GM19238 (cell line): ENCODE results near the gene NAA35.
"Not testable (repeated sequence)": the region's sequence is repeated elsewhere in the genome, so short reads cannot be mapped to it uniquely, and the experiment has no call there.

Experiments
- DNase-seq: peaks from one replicate; pipeline ENCODE4 v3.0.0; 2011; ENCODE audit warnings: low spot score; ENCODE audit not compliant: insufficient read length

NAA35 gene

DNA sequence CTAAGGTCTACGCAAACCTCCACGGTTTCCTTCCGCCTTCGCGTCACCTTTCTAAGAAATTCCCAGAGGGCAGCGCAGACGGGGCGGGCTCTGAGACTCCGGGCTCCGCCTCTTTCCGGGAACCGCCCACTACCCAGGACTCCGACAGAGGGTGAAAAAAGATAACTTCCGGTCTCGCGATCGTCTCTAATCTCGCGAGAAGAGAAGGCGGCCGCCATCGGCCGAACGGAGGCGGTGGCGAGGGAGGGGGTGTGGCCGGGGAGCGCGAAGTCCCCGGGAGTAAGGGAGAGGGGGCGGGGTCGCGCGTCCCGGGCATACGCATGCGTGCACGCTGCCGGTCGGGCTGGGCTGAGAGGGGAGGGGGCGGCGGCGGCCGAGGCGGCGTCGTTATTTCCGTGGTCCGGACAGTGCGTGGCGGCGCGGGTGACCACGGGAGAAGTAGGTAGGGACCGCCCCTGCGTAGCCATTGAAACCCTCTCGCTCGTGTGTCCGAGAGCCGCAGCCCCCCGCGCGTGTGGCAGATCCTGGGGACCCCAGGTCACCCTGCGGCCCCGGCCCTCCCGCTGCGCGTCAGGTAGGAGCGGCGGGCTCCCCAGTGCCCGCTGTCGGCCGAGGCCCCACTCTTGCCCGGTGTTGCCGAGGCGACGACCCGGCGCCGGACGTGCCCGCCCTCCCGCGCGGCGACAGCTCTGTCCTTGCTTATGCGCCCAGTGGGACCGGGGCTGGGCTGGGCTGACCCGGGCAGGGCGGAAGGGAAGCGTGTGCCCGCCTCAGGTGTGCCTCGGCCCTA, at the start of gene NAA35:
Gene NAA35, plus strand, starts transcription at position 315 of the 790 bp plus-strand sequence. CDS start 1,014 bp downstream, outside the sequence.
- peak; percentile 87 for DNase-seq

DNA sequence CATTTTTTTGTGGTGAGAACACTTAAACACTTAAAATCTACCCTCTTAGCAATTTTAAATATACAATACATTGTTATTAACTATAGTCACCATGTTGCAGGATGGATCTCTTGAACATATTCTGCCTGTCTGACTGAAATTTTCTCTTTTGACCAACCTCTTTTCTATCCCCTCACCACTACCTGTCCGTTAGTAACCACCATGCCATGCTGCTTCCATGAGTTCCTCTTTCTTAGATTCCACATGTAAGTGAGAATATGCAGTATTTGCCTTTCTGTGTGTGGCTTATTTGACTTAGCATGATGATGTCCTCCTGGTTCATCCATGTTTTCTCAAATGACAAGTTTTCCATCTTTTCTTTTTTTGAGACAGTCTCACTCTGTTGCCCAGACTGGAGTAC, 48.5 kb upstream of the NAA35 start:
- DNase-seq, result no peak

DNA sequence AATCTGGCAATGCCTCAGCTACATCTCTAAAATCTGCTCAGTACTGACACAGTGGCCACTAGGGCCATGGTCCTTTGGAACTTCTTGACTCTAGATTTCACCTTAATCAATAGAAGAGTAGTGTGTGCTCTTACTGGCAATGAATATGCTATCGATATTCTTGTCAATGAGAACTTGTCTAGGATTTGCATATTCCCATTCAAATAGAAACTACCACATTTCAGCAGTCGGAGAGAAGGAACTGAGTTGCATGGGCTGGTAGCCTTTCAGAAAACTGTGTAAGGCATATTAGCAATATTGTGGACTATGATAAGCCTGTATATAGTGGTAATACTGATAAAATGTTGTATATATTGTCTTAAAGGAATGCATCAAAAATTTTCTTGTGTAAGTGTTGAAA, 45.3 kb upstream of the NAA35 start:
- no peak for DNase-seq

DNA sequence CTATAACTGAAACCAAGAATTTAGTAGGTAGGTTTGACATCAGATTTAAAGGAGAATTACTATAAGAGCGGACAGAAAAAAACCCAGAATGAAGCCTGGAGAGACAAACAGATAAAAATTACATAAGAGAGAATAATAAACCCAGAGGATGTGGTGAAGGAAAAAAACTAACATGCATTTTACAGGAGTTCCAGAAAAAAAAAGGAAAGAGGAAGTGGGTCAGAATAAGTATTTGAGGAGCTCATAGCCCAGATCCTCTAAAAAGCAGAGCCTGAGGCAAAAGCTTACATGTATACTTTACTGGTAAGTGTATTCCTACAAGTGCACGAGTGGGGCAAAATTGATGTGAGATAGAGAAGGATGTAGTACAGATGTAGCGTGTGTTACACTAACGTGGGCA, 43.1 kb upstream of the NAA35 start:
- no peak for DNase-seq

DNA sequence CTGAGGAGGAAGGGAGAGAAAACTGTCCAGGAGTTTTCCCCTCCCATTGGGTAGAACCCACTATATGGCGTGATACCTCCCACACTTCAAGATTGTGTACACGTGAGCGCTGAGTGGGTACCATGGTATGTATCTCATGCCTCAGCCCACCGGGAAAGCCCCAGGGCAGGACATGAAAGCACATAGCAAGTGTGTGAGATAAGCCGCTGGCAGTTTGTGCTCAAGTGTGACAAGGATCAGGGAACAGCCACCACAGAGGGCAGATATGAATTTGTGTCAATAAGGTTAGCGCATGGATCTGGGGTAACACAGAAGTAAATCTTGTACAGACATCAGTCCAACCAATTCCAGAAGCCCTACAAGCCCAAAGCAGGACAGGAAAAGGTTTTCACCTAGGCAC, 42.6 kb upstream of the NAA35 start:
- DNase-seq, result no peak

DNA sequence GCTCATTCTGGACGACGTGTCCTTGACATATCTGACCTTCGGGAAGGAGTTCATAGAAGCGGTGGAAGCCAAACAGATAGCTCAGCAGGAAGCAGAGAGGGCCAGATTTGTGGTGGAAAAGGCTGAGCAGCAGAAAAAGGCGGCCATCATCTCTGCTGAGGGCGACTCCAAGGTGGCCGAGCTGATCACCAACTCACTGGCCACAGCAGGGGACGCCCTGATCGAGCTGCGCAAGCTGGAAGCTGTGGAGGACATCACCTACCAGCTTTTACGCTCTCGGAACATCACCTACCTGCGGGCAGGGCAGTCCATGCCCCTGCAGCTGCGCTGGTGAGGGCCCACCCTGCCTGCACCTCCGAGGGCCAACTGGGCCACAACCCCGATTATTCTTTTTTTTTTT, 41.6 kb upstream of the NAA35 start:
- no peak for DNase-seq

DNA sequence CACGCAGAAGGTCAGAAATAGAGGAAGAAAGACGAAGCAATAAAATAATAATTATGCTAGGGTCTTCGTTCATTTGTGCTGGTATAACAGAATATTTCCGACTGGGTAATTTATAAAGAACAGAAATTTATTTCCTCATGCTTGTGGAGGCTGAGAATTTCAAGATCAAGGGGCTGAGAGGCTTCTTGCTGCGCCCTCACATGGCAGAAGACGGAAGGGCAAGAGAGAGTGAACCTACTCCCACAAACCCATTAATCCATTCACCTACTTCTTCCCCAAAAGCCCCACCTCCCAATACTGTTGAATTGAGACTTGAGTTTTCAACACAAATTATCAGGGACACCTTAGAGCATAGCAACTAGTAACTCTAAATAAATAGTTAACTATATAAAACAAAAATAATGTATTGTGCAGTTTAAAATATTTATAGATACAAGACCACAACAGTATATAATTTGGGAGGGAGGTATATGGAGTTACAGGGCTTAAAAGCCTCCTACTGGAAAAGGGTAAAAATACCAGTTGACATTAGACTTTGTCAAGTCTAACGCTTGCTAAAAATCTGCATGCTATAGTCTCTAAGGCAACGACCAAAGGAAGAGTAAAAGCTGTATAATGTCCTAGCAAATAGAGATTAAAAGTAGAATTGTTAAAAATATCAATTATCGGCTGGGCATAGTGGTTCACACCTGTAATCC, 40.3 kb upstream of the NAA35 start:
- peak; percentile 14 for DNase-seq

DNA sequence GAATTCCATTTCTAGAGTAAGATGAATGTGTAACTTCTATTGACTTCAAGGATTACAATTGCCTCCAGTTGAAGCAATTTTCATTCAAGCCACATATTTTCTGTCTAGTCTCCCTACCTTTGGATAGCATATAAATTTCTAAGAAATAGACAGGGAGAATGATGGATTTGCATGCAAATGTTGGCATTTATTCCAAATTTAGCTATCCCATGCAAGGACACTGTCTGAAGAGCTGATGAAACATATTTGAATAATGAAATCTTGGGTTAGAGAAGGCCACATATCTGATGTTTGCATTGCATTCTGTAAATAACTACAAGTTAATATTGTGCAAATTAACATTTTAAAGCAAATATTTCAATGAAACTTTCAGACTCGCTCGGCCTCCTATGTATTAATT, 36.0 kb upstream of the NAA35 start:
- no peak for DNase-seq

DNA sequence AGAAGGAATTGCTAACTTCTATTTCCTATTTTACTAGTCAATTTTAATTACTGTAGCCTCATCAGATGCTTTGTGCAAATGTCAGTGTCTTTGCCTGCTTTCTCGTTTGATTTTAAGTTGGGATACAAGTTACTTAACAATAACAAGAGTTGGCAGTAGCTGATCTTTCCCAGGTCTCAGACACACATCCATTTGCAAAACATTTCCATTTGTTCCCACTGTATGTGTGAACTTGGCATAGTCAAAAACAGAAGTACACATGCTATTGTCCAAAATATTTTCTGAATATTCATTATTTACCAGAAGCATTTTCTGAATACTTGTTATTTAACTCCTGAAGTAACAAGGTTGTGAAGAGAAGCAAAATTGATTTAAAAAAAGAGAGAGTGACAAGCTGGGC, 35.0 kb upstream of the NAA35 start:
- no peak for DNase-seq

DNA sequence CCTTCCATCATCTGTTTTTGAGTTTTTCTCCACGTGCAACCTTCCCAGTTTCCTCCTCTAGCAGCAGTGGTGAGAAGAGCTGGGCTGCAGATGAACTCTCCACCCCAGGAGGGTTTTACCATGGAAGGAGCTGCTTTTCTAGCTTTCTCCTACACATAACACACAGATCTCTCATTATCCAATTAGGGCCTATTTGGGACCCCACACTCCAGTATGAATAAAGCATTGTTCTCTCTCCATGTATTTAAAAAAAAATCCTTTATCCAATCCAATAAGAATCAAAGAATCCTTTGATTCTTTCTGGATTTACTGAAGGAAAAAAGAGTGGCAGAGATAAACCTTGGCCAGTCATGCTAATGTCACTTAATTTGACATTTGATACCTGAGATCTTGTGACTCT, 31.6 kb upstream of the NAA35 start:
- DNase-seq, result no peak

DNA sequence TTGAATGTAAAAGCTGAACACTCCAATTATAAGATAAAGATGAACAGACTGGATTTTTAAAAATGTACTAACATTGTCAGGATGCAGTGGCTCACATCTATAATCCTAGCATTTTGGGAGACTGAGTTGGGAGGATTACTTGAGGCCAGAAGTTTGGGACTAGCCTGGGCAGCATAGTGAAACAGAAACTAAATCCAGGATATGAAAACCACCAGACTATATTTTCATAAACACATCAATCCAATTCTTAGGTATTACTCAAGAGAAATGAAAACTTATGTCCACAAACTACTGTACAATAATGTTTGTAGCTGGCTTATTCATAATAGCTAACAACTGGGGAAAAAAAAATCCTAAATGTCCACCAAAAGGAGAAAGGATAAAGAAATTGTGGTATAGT, 26.8 kb upstream of the NAA35 start:
- DNase-seq, result no peak

DNA sequence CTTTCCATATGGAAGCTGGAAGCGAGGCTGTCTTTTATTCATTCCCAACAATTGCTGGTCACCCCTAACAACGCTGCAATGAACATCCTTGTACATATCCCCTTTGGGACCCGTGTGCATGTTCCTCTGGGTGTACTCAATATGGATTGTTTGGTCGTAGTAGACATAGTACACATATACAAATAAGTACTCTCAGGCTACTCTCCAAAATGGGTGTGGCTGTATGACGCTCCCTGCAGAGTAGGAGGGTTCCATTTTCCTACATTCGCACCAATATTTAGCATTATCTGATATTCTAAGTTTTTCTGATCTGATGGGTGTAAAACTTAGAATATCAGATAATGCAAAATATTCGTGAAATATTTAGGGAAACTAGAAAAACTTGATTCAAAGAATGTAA, 23.2 kb upstream of the NAA35 start:
- DNase-seq, result no peak

DNA sequence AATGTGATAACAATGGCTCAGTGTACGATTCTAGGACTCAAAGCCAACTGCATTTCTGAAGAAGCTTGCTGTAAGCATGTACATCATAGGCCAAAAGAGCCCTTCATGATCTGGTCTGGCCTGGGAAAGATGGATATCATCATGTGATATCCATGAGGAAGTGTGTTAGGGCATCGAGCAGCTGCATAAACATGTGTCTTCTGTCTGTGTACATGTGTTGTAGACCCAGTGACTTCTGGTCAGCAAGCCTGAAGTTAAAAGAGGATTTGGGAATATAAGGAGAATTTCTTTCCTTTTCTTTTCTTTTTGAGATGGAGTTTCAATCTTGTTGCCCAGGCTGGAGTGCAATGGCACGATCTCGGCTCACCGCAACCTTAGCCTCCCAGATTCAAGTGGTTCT, 15.5 kb upstream of the NAA35 start:
- DNase-seq, result no peak

DNA sequence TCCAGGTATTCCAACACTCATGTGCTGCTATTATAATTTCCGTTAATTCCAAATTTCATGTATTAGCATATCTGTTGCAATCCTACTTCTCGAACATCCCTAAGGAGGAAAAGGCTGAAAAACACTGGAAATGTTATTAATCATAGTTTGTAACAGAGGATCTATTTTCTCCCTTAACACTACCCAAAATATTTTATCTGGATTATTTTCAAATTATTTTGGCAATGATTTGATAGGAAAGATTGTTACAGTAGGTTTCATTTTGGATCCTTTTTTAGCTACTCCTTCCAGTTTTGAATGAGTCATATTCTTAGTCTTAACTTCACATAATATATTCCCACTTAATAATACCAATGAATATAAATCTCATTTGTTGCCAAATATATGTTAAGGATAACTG, 13.9 kb upstream of the NAA35 start:
- DNase-seq, result no peak

DNA sequence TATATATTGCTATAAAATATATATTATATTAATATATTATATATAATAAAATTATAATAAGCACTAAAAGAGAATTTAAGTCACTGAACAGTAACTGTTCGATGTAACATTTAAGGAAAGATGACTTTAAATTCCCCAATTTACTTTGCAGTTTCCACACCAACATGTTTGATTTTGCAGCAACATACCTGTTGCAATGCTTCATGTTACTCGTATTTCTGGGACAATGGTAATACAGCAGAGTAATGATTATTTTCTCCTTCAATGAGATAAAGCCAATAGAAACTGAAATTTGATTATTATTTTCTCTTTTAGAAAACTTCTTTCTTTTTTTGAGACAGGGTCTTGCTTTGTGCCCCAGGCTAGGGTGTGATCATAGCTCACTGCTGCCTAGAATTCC, 9.5 kb upstream of the NAA35 start:
- DNase-seq, result no peak

DNA sequence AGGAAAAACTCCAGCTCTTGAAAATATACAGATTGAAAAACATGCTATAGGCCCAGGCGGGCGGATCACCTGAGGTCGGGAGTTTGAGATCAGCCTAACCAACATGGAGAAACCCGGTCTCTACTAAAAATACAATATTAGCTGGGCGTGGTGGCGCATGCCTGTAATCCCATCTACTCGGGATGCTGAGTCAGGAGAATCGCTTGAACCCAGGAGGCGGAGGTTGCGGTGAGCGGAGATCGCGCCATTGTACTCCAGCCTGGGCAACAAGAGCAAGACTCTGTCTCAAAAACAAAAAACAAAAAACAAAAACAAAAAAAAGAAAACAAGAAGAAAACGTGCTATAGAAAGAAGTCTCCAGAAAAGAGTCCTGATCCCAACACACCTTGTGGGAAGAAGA, 5.0 kb upstream of the NAA35 start:
- not testable (repeated sequence) for DNase-seq

DNA sequence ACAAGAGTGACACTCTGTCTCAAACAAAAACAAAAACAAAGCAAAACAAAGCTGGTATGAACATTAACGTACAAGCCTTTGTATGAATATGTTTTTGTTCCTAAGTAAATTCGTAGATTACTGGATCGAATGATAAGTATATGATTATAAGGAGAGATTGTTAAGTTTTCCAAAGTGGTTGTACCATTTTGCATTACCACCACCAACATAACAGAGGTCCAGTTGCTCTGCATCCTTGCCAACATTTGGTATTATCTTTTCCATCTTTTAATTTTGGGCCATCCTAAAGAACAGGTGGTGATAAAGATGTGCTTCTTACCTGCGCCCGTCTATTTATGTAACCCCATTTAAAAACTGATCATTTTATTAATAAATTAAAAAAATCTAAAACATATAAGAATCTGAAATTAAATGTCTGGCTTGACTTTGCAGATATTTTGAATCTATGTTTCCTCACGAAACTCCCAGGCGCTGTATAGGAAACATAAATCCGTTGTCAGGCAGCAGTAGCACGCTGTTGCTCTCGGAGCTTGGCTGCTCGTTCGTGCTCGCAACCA, 593 bp upstream of the NAA35 start:
- DNase-seq, result no peak

DNA sequence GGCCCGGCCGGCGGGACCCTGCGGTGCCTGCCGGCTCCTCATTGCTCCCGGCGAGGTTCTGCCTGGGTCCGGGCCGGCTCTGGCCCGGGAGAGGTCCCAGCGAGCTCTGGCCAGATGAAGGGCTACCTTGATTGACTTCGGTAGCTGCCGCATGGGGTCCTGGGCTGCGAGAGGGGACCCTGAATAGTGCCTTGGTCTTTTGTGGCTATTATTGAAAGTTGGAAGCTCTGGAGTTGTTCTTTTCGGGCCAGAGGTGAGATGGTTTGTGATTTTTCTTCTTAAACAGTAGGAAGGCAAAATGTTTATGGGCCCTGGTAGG, 635 bp downstream of the NAA35 start:
- DNase-seq, result no peak

DNA sequence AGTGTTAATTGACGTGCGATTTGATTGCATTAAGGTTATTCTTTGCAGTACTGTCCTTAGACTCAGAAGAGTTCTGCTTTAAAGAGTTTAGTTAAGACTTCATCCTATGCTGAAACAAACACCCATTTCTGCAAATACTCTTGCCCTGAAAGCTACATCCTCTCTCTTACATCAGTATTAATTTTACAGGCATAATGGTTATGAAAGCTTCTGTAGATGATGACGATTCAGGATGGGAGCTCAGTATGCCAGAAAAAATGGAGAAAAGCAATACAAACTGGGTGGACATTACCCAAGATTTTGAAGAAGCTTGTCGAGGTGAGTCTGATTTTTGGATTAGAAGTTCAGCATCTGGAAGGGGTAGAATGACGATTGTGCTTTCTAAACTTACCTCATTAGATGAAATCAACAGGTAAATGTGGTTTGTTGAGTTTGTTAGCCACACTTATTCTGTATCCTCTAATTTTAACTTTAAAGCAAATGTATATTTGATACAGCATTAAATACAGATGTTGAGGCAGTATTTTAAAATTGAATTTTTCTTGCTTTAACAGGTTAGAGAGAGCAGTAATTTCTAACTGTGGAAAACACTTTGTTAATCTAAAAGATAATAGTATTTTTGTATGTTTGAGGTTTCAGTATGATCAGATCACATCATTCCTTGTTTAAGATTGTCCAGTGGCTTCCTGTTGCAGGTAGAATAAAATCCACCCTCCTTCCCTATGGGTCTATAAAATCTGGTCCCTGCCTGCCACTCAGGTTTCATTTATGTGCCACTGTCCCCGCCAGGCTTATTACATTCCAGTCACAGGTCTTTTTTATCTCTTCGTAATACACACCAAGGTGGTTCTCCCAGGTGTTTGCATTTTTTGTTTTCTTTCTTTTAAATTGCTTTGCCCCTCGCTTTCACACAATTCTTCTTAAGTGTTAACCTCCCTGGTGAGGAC, 1.3 kb downstream of the NAA35 start:
- no peak for DNase-seq

DNA sequence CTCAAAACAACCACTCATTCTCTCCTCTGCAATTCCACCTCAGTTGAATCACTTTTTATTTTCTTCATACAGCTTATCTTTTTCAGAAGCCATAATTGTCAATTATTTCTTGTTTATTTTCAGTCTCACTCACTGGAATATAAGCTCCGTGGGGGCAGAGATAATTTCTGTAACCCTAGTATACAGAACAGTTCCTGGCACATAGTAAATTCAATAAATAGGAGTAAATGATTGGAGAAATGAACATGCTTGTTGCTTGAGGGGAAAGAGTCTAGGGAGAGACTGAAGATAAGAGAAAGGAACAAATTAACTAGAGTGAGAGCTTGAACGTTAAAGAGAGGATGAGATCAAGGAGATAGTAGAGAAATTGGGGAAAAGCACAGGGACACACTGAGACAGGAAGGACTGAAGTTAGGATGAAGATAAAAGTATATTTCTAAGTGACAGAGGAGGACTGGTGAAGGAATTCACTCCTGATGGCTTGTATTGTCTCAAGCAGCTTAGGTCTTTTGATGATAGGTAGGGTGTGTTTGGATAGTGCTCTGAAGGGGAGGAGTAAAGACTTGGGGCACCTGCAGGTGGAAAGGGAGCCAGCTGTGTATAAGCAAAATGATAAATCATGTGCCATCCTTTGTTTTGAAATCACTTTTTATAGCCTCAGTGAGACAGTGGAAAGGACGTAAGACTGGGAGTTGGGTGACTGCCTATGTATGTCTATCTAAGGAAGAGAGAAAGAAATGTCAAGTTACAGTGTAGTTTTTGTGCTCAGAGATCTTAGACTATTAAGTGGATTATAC, 2.2 kb downstream of the NAA35 start:
- no peak for DNase-seq
